ENCODE measurements around the gene SOWAHA. TPM values are rescaled to one million over a fixed set of nuclear protein-coding genes. Genes with fewer than 3 reads are reported as not detected.
"Not testable (repeated sequence)": the region's sequence is repeated elsewhere in the genome, so short reads cannot be mapped to it uniquely, and the experiment has no call there.

The SOWAHA gene
- total and polyA plus RNA-seq, 9 donors: 0.05 to 2.2 (median 0.48) TPM; not detected in 1

DNA sequence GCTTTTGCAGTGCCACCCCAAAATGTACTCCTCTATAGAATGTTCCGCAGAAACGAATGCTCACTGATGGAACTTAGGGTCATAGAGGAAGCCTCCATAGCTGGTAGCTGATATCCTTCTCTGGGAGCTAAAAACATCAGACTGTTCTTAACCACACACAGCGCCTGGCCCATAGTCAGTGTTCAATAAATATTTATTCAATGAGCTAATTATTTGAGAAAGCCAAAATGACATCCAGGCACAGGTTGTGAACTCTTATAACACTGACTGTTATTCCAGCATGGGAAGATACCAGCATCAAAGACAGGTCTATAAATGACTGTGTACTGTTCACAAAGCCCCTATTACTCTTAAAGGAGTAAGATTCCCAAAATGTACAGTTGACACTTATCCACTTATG, 40.2 kb downstream of the SOWAHA start:
- no peak overlapping the region for H3K27ac ChIP-seq
- no peak overlapping the region for H3K4me3 ChIP-seq
- H3K4me1 ChIP-seq (ENCODE audit: insufficient read depth): no peaks in the 10 kb centered on the region
- intact Hi-C loops (cut with DNase I): no loop called here
- no peak for DNase-seq
- H3K36me3 ChIP-seq: no peaks in the 10 kb centered on the region
- TF ChIP-seq, protein P1, sequence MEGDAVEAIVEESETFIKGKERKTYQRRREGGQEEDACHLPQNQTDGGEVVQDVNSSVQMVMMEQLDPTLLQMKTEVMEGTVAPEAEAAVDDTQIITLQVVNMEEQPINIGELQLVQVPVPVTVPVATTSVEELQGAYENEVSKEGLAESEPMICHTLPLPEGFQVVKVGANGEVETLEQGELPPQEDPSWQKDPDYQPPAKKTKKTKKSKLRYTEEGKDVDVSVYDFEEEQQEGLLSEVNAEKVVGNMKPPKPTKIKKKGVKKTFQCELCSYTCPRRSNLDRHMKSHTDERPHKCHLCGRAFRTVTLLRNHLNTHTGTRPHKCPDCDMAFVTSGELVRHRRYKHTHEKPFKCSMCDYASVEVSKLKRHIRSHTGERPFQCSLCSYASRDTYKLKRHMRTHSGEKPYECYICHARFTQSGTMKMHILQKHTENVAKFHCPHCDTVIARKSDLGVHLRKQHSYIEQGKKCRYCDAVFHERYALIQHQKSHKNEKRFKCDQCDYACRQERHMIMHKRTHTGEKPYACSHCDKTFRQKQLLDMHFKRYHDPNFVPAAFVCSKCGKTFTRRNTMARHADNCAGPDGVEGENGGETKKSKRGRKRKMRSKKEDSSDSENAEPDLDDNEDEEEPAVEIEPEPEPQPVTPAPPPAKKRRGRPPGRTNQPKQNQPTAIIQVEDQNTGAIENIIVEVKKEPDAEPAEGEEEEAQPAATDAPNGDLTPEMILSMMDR (IDR thresholded peaks at IDR 0.05): no peak
- TF ChIP-seq POLR2A (IDR thresholded peaks at IDR 0.05): no peak
- TF ChIP-seq EP300 (IDR thresholded peaks at IDR 0.05): no peak
- H3K27me3 ChIP-seq: no peaks in the 10 kb centered on the region
- no peaks in the 10 kb centered on the region for H3K9me3 ChIP-seq
- 91 to 93% (median 92%) methylated on average over 3 of the region's 3 CpGs for WGBS, 3 donors

DNA sequence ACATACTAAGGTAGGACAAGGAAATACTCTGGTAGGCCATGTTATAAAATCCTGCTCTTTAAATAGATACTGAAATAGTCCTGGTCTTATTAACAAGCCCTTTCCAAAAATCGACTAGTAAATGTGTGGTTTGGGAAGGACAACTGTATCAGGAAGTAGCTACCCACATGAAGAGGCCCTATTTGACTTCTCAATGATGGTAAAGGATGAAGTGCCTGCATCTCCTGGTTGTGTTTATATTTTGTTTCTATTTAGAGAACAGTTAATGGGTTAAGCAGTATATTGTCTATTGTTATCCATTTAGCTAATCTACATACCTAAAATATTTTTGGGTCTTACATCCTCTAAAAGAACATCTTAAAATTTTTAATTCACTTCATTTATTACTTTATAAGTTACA, 40.7 kb downstream of the SOWAHA start:
- Histone ChIP-seq H3K36me3 (no peaks in the 10 kb centered on the region), H3K4me1 (ENCODE audit: insufficient read depth) (no peaks in the 10 kb centered on the region), H3K27ac (no peak overlapping the region), H3K9me3 (no peaks in the 10 kb centered on the region), H3K4me3 (no peak overlapping the region), H3K27me3 (no peaks in the 10 kb centered on the region)
- 24 to 49% (median 48%) methylated on average over 1 of the region's 1 CpG for WGBS, 3 donors
- intact Hi-C loops (cut with DNase I): no loop called here
- DNase-seq: no peak
- TF ChIP-seq, protein P1 (IDR thresholded peaks at IDR 0.05): no peak
- TF ChIP-seq POLR2A (IDR thresholded peaks at IDR 0.05) (no peak), EP300 (IDR thresholded peaks at IDR 0.05) (no peak)

DNA sequence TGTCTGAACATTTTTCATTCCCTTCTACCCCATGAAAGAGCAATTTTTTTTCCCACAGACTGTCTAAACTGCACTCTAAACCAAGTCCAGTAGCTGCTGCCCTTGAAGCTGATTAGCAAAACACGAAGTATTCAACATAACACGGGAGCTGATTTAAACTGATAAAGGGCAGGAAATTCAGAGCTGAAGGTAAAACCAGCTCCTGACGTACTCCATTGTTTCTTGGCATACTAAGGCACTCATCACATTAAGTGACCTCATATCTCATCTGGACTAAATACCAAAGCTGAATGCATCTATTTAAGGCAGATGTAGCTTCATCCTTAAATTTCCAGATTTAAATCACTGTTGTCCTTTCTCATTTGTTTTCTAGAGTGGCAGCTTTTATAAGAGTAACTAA, 41.2 kb downstream of the SOWAHA start:
- Histone ChIP-seq H3K4me1 (ENCODE audit: insufficient read depth) (no peaks in the 10 kb centered on the region), H3K9me3 (no peaks in the 10 kb centered on the region), H3K27me3 (no peaks in the 10 kb centered on the region), H3K27ac (no peak overlapping the region), H3K4me3 (no peak overlapping the region), H3K36me3 (no peaks in the 10 kb centered on the region)
- 15 to 24% (median 22%) methylated on average over 3 of the region's 3 CpGs for WGBS, 3 donors
- intact Hi-C loops (cut with DNase I): no loop called here
- no peak for DNase-seq
- no peak for TF ChIP-seq POLR2A (IDR thresholded peaks at IDR 0.05)

DNA sequence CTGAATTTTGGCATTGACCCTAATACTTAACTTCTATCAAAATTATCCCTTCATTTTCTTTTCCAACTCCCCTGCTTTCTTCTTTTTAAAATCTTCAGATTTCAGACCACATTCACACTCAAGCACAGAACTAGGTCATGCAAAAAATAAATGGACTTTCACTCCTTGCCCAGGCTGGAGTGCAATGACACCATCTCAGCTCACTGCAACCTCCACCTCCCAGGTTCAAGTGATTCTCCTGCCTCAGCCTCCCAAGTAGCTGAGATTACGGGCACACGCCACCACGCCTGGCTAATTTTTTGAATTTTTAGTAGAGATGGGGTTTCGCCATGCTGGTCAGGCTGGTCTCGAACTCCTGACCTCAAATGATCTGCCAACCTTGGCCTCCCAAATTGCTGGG, 41.9 kb downstream of the SOWAHA start:
- 94 to 97% (median 95%) methylated on average over 5 of the region's 5 CpGs for WGBS, 3 donors
- H3K27me3 ChIP-seq; H3K4me1 ChIP-seq (ENCODE audit: insufficient read depth); H3K4me3 ChIP-seq; H3K9me3 ChIP-seq; DNase-seq; H3K36me3 ChIP-seq; H3K27ac ChIP-seq; intact Hi-C loops (cut with DNase I): not testable (repeated sequence)

DNA sequence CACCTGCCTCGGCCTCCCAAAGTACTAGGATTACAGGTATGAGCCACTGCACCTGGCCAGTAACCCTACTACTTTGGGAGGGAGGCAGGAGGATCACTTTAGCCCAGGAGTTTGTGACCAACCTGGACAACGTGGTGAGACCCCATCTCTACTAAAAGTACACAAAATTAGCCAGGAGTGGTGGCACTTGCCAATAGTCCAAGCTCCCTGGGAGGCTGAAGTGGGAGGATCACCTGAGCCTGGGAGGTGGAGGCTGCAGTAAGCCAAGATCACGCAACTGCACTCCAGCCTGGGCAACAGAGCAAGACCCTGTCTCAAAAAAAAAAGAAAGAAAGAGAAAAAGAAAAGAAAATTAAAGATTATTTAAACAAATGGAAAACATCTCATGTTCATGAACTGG, 42.9 kb downstream of the SOWAHA start:
- intact Hi-C loops (cut with DNase I): no loop called here
- no peaks in the 10 kb centered on the region for H3K27me3 ChIP-seq
- no peak overlapping the region for H3K27ac ChIP-seq
- TF ChIP-seq POLR2A (IDR thresholded peaks at IDR 0.05): no peak
- no peak for TF ChIP-seq EP300 (IDR thresholded peaks at IDR 0.05)
- TF ChIP-seq, protein P1 (IDR thresholded peaks at IDR 0.05): no peak
- no peaks in the 10 kb centered on the region for H3K36me3 ChIP-seq
- 84 to 88% (median 88%) methylated on average over 3 of the region's 3 CpGs for WGBS, 3 donors
- no peaks in the 10 kb centered on the region for H3K4me1 ChIP-seq (ENCODE audit: insufficient read depth)
- H3K9me3 ChIP-seq: no peaks in the 10 kb centered on the region
- DNase-seq: no peak
- no peak overlapping the region for H3K4me3 ChIP-seq

Data from ovary (tissue), 9 donors.